Loucy (cell line): Measurements from ENCODE around the gene ZNF605.

Experiments used
- H2AFZ ChIP-seq: fragments of 200-600 bp; sonication (generic); 2 replicates; pipeline ENCODE4 v1.6.0; 2016; ENCODE audit warnings: antibody characterized with exemption, mild to moderate bottlenecking, low read length, moderate library complexity
- H3F3A ChIP-seq: fragments of 200-600 bp; 2 replicates; pipeline ENCODE4 v1.6.0; 2016; ENCODE audit warnings: antibody characterized with exemption, low read depth, mild to moderate bottlenecking
- H3K27me3 ChIP-seq: fragments of 200-600 bp; sonication (generic); 2 replicates; pipeline ENCODE4 v1.6.1; 2014; ENCODE audit warnings: low read length, mild to moderate bottlenecking; ENCODE audit not compliant: insufficient read depth, poor library complexity, severe bottlenecking
- H3K36me3 ChIP-seq: fragments of 200-600 bp; sonication (generic); 2 replicates; pipeline ENCODE4 v1.6.1; 2016; ENCODE audit warnings: low read length; ENCODE audit not compliant: insufficient read depth
- H3K4me1 ChIP-seq: fragments of 200-600 bp; sonication (generic); 2 replicates; pipeline ENCODE4 v1.5.1; 2014; ENCODE audit warnings: low read length, mild to moderate bottlenecking; ENCODE audit not compliant: insufficient read depth, poor library complexity, severe bottlenecking
- H3K4me2 ChIP-seq: fragments of 200-600 bp; sonication (generic); 2 replicates; pipeline ENCODE4 v1.6.0; 2014; ENCODE audit warnings: antibody characterized with exemption, low read length, low read depth, mild to moderate bottlenecking; ENCODE audit not compliant: poor library complexity, severe bottlenecking
- H3K4me3 ChIP-seq: fragments of 200-600 bp; sonication (generic); 2 replicates; pipeline ENCODE4 v1.5.1; 2014; ENCODE audit warnings: low read length, mild to moderate bottlenecking, mixed read lengths; ENCODE audit not compliant: poor library complexity, severe bottlenecking
- H3K79me2 ChIP-seq: fragments of 200-600 bp; sonication (generic); 2 replicates; pipeline ENCODE4 v1.6.1; 2014; ENCODE audit warnings: low read length; ENCODE audit not compliant: insufficient read depth
- H3K9ac ChIP-seq: fragments of 200-600 bp; sonication (generic); 2 replicates; pipeline ENCODE4 v1.6.0; 2014; ENCODE audit warnings: mild to moderate bottlenecking, low read depth, low read length, moderate library complexity; ENCODE audit not compliant: poor library complexity, severe bottlenecking
- H3K9me2 ChIP-seq: fragments of 200-600 bp; sonication (generic); replicated peaks from 2 replicates; pipeline ENCODE4 v1.6.1; 2016; ENCODE audit warnings: low read depth, low read length, mixed read lengths
- H3K9me3 ChIP-seq: fragments of 200-600 bp; sonication (generic); 2 replicates; pipeline ENCODE4 v1.6.1; 2014; ENCODE audit warnings: mild to moderate bottlenecking, antibody characterized with exemption, low read length, low read depth; ENCODE audit not compliant: insufficient read depth
- H4K20me1 ChIP-seq: fragments of 200-600 bp; sonication (generic); 2 replicates; pipeline ENCODE4 v1.6.0; 2014; ENCODE audit warnings: antibody characterized with exemption, low read length, mild to moderate bottlenecking; ENCODE audit not compliant: insufficient read depth, poor library complexity, severe bottlenecking
- CTCF ChIP-seq: fragments of 200-600 bp; sonication (generic); conservative IDR thresholded peaks from 2 replicates; pipeline ENCODE4 v1.5.1; 2014; ENCODE audit warnings: mild to moderate bottlenecking, antibody characterized with exemption, low read length
- EZH2phosphoT487 ChIP-seq: fragments of 200-600 bp; IDR thresholded peaks from 2 replicates; pipeline ENCODE4 v1.6.1; 2018; ENCODE audit warnings: antibody characterized with exemption, mild to moderate bottlenecking, moderate library complexity, borderline replicate concordance

The ZNF605 gene

GRCh38 chr12:132936163-132936562 lies 19.9 kb downstream of the ZNF605 start:
- Histone ChIP-seq H3K9ac (no peak overlapping the region), H3F3A (no peaks in the 10 kb centered on the region), H3K79me2 (no peaks in the 10 kb centered on the region), H3K36me3 (no peaks in the 10 kb centered on the region), H3K9me3 (peaks cover 16% of the 10 kb centered on the region; the same call in 1 of the 2 replicates), H2AFZ (no peak overlapping the region), H4K20me1 (no peaks in the 10 kb centered on the region), H3K27me3 (no peaks in the 10 kb centered on the region), H3K4me2 (no peak overlapping the region), H3K9me2 (no peaks in the 10 kb centered on the region), H3K4me1 (no peaks in the 10 kb centered on the region), H3K4me3 (no peak overlapping the region)
- TF ChIP-seq CTCF (no peak), EZH2phosphoT487 (no peak)

- Histone ChIP-seq H3K4me2 (no peak overlapping the region), H4K20me1 (no peaks in the 10 kb centered on the region), H3K9me3 (peaks cover 76% of the 10 kb centered on the region), H3F3A (no peaks in the 10 kb centered on the region), H3K27me3 (no peaks in the 10 kb centered on the region), H3K4me1 (no peaks in the 10 kb centered on the region), H3K9ac (no peak overlapping the region), H3K4me3 (no peak overlapping the region), H3K9me2 (no peaks in the 10 kb centered on the region), H3K36me3 (no peaks in the 10 kb centered on the region), H3K79me2 (no peaks in the 10 kb centered on the region), H2AFZ (no peak overlapping the region)
- TF ChIP-seq EZH2phosphoT487 (no peak), CTCF (no peak)
Measured at GRCh38 chr12:132926415-132926833, 29.7 kb downstream of the ZNF605 start.

GRCh38 chr12:132925597-132926414 lies 30.3 kb downstream of the ZNF605 start:
- H4K20me1 ChIP-seq, result no peaks in the 10 kb centered on the region
- H3K4me3 ChIP-seq, result no peak overlapping the region
- no peaks in the 10 kb centered on the region for H3K4me1 ChIP-seq
- no peak overlapping the region for H3K4me2 ChIP-seq
- no peaks in the 10 kb centered on the region for H3K27me3 ChIP-seq
- H2AFZ ChIP-seq, result no peak overlapping the region
- H3F3A ChIP-seq, result no peaks in the 10 kb centered on the region
- H3K9ac ChIP-seq, result no peak overlapping the region
- TF ChIP-seq CTCF (no peak), EZH2phosphoT487 (no peak)
- H3K79me2 ChIP-seq, result no peaks in the 10 kb centered on the region
- H3K36me3 ChIP-seq, result no peaks in the 10 kb centered on the region
- peaks cover 72% of the 10 kb centered on the region for H3K9me3 ChIP-seq
- H3K9me2 ChIP-seq, result no peaks in the 10 kb centered on the region
